ENCODE measurements around the gene HBA1. TPM values are rescaled to one million over a fixed set of nuclear protein-coding genes. Genes with fewer than 3 reads are reported as not detected.

Gene HBA1
- polyA plus RNA-seq, 1 donor from 2014 or later, result not detected

DNA sequence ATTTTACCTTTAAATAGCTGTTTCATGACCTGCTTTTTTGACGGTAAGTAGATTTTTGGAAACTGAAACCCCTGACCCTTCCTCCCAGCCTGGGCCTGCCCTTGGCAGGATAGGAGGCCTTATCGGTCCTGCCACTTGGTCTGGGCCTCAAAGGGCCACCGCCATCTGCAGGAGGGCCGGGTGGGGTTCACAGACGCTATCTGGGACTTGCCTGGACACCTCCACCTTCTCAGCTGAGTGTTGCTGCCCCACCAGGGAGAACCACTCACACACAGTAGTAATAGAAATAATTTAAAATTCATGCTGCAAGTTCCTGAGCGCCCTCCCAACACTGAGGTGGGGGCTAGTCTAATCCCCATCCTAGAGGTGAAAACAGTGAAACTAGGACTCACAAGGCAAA lies 33.4 kb upstream of the HBA1 start:
- no peak for TF ChIP-seq RAD21 (conservative IDR thresholded peaks at IDR 0.05)
- TF ChIP-seq, protein P1, sequence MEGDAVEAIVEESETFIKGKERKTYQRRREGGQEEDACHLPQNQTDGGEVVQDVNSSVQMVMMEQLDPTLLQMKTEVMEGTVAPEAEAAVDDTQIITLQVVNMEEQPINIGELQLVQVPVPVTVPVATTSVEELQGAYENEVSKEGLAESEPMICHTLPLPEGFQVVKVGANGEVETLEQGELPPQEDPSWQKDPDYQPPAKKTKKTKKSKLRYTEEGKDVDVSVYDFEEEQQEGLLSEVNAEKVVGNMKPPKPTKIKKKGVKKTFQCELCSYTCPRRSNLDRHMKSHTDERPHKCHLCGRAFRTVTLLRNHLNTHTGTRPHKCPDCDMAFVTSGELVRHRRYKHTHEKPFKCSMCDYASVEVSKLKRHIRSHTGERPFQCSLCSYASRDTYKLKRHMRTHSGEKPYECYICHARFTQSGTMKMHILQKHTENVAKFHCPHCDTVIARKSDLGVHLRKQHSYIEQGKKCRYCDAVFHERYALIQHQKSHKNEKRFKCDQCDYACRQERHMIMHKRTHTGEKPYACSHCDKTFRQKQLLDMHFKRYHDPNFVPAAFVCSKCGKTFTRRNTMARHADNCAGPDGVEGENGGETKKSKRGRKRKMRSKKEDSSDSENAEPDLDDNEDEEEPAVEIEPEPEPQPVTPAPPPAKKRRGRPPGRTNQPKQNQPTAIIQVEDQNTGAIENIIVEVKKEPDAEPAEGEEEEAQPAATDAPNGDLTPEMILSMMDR (IDR thresholded peaks at IDR 0.05; ENCODE audit: poor library complexity, severe bottlenecking), result no peak
- no peak overlapping the region for H3K27ac ChIP-seq (ENCODE audit: low read length)
- no peaks in the 10 kb centered on the region for H3K27me3 ChIP-seq (ENCODE audit: insufficient read depth, low read depth, low read length)
- H3K9me2 ChIP-seq (ENCODE audit: insufficient read depth, low read length), result no peaks in the 10 kb centered on the region
- no peaks in the 10 kb centered on the region for H4K20me1 ChIP-seq (ENCODE audit: insufficient read depth)
- H3K79me2 ChIP-seq (replicated peaks; ENCODE audit: insufficient read depth, low read length), result no peaks in the 10 kb centered on the region
- H3K4me3 ChIP-seq (ENCODE audit: low read length), result no peak overlapping the region
- no peaks in the 10 kb centered on the region for H3F3A ChIP-seq (ENCODE audit: insufficient read depth, low read length, poor library complexity, severe bottlenecking)
- H3K36me3 ChIP-seq (ENCODE audit: insufficient read depth, low read length), result no peaks in the 10 kb centered on the region
- H3K9me3 ChIP-seq (ENCODE audit: low read length), result no peaks in the 10 kb centered on the region
- no peak overlapping the region for H3K9ac ChIP-seq (ENCODE audit: low read length)
- no peak overlapping the region for H3K4me2 ChIP-seq (ENCODE audit: low read length)
- no peak overlapping the region for H2AFZ ChIP-seq (ENCODE audit: low read depth, low read length)

DNA sequence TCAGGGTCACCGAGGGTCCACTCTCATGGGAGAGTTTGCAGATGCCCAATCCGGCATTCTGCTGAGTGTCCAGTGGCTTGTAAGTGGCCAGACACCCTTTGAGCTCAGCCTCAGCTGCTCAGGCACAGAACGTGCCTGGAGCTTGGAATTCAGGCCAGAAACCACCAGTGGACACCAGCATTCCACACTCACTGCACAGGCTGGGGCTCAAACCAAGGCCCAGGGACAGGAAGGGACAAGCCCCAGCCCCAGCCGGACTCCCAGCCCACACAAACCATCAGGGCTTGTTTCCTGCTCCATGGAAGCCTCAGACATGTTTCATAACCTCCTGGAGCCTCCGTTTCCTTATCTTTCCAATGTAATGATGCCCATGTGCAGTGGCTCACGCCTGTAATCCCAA lies 33.0 kb upstream of the HBA1 start:
- Histone ChIP-seq H3K79me2 (replicated peaks; ENCODE audit: insufficient read depth, low read length) (no peaks in the 10 kb centered on the region), H3K4me2 (ENCODE audit: low read length) (no peak overlapping the region), H3K27me3 (ENCODE audit: insufficient read depth, low read depth, low read length) (no peaks in the 10 kb centered on the region), H3K9me2 (ENCODE audit: insufficient read depth, low read length) (no peaks in the 10 kb centered on the region), H3K9ac (ENCODE audit: low read length) (no peak overlapping the region), H3K36me3 (ENCODE audit: insufficient read depth, low read length) (no peaks in the 10 kb centered on the region), H3K4me3 (ENCODE audit: low read length) (no peak overlapping the region), H2AFZ (ENCODE audit: low read depth, low read length) (no peak overlapping the region), H4K20me1 (ENCODE audit: insufficient read depth) (no peaks in the 10 kb centered on the region), H3K27ac (ENCODE audit: low read length) (no peak overlapping the region), H3K9me3 (ENCODE audit: low read length) (no peaks in the 10 kb centered on the region), H3F3A (ENCODE audit: insufficient read depth, low read length, poor library complexity, severe bottlenecking) (no peaks in the 10 kb centered on the region)
- TF ChIP-seq MXI1 (conservative IDR thresholded peaks at IDR 0.05; ENCODE audit: poor library complexity, severe bottlenecking), result no peak
- no peak for TF ChIP-seq RAD21 (conservative IDR thresholded peaks at IDR 0.05)
- TF ChIP-seq POLR2AphosphoS5 (IDR thresholded peaks at IDR 0.05), result no peak
- TF ChIP-seq, protein P2, sequence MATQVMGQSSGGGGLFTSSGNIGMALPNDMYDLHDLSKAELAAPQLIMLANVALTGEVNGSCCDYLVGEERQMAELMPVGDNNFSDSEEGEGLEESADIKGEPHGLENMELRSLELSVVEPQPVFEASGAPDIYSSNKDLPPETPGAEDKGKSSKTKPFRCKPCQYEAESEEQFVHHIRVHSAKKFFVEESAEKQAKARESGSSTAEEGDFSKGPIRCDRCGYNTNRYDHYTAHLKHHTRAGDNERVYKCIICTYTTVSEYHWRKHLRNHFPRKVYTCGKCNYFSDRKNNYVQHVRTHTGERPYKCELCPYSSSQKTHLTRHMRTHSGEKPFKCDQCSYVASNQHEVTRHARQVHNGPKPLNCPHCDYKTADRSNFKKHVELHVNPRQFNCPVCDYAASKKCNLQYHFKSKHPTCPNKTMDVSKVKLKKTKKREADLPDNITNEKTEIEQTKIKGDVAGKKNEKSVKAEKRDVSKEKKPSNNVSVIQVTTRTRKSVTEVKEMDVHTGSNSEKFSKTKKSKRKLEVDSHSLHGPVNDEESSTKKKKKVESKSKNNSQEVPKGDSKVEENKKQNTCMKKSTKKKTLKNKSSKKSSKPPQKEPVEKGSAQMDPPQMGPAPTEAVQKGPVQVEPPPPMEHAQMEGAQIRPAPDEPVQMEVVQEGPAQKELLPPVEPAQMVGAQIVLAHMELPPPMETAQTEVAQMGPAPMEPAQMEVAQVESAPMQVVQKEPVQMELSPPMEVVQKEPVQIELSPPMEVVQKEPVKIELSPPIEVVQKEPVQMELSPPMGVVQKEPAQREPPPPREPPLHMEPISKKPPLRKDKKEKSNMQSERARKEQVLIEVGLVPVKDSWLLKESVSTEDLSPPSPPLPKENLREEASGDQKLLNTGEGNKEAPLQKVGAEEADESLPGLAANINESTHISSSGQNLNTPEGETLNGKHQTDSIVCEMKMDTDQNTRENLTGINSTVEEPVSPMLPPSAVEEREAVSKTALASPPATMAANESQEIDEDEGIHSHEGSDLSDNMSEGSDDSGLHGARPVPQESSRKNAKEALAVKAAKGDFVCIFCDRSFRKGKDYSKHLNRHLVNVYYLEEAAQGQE (IDR thresholded peaks at IDR 0.05; ENCODE audit: borderline replicate concordance), result no peak
- TF ChIP-seq TAF1 (IDR thresholded peaks at IDR 0.05; ENCODE audit: low read depth), result no peak
- TF ChIP-seq EZH2 (IDR thresholded peaks at IDR 0.05; ENCODE audit: borderline replicate concordance, insufficient read depth, low read length, poor library complexity, severe bottlenecking), result no peak
- no peak for TF ChIP-seq EP300 (conservative IDR thresholded peaks at IDR 0.05; ENCODE audit: poor library complexity, severe bottlenecking)
- TF ChIP-seq, protein P1 (IDR thresholded peaks at IDR 0.05; ENCODE audit: poor library complexity, severe bottlenecking), result no peak
- no peak for TF ChIP-seq SMC3 (conservative IDR thresholded peaks at IDR 0.05; ENCODE audit: poor library complexity)

Data from neural cell (in vitro differentiated cells).